Psoas muscle (tissue), 8 donors: ENCODE data around the gene FBRSL1. TPM values are rescaled to one million over a fixed set of nuclear protein-coding genes. Genes with fewer than 3 reads are reported as not detected.
A peak's percentile ranks its signal among the peaks of the same experiment; 100 is the strongest.

ENCODE experiments used
- ATAC-seq, 4 donors: fragments of 200-7000 bp; cut with Tn5 transposase; one replicate each; pipeline ENCODE4 v1.9.1; 2020; ENCODE audit warnings: moderate library complexity in 3 of 4, mild to moderate bottlenecking in 2 of 4
- DNase-seq, 2 donors: peaks; one replicate each; pipeline ENCODE4 v3.0.0-alpha.2; 2020
- H3K27ac ChIP-seq: fragments of 200-600 bp; one replicate; pipeline ENCODE4 v1.8.0; 2022
- H3K27me3 ChIP-seq, 3 donors: fragments of 200-600 bp in 1 of 3; one replicate each; pipeline versions ENCODE4 v1.6.1 to v1.8.0; 2013 to 2022; ENCODE audit warnings: low read length in 2 of 3, mild to moderate bottlenecking in 2 of 3, moderate library complexity in 1 of 3; ENCODE audit not compliant: insufficient read depth in 3 of 3
- H3K36me3 ChIP-seq, 2 donors: fragments of 200-600 bp in 1 of 2; one replicate each; pipeline versions ENCODE4 v1.6.1 to v1.8.0; 2013 to 2022; ENCODE audit warnings: low read depth in 1 of 2, mild to moderate bottlenecking in 1 of 2, moderate library complexity in 1 of 2; ENCODE audit not compliant: insufficient read depth in 1 of 2
- H3K4me1 ChIP-seq: fragments of 200-600 bp; one replicate; pipeline ENCODE4 v1.8.0; 2022
- H3K4me3 ChIP-seq: fragments of 200-600 bp; one replicate; pipeline ENCODE4 v1.8.0; 2022; ENCODE audit warnings: mild to moderate bottlenecking
- H3K9me3 ChIP-seq: fragments of 200-600 bp; one replicate; pipeline ENCODE4 v1.8.0; 2022
- WGBS, 3 donors: extraction: QIAGEN DNeasy Blood & Tissue Kit; methylation state at CpG; one replicate each; pipeline versions ENCODE4 v1.1.6 to v1.1.7; 2013; 5-methylcytosine and 5-hydroxymethylcytosine counted together
- intact Hi-C, 2 donors: fragments of 100-400 bp; cut with DNase I; formaldehyde crosslinking; loops; one replicate each; pipeline versions ENCODE4 v1.11.0 to v1.14.2; 2022
- polyA plus RNA-seq, 3 donors: library from polyadenylated mRNA; stranded (reverse); fragments of 200-250 nt; gene quantifications; one replicate each; pipeline ENCODE4 v1.2.3, GENCODE V29; 2013
- total RNA-seq, 4 donors: library from RNA; stranded (reverse); fragmentation: NEBNext Ultra II Directional in 2 of 4; extraction: Animal tissue kit (Norgen Biotek cat#: 25700) in 2 of 4; gene quantifications; one replicate each; pipeline versions ENCODE4 v1.2.1 to v1.2.4, GENCODE V29; 2021 to 2023
- TF ChIP-seq, protein P1 (sequence below): fragments of 200-600 bp; IDR thresholded peaks from one replicate; pipeline ENCODE4 v1.8.0; 2022; ENCODE audit warnings: antibody characterized with exemption
- donor health status: healthy with polysubstance abuse.
- donor health status: DM: no; HTN: no; CAD: no; lungs with moderate emphysema.
- donor health status: Bipolar disorder and iron deficiency.
- donor health status: healthy.
- donor health status: DM: yes; HTN: yes; CAD: no.
- donor health status: DM: no; HTN: no; CAD: no.
- donor health status: DM: no; HTN: no; CAD: no.
- donor health status: DM: yes; HTN: yes; CAD: no.

Gene FBRSL1
- total and polyA plus RNA-seq, 7 donors, result 23.0 to 54.5 (median 40.1) TPM

- Histone ChIP-seq H3K9me3 (no peaks in the 10 kb centered on the region), H3K27me3 (no peaks in the 10 kb centered on the region), H3K36me3 (no peaks in the 10 kb centered on the region), H3K27ac (no peak overlapping the region), H3K4me3 (no peak overlapping the region), H3K4me1 (peaks cover 9% of the 10 kb centered on the region)
- TF ChIP-seq, protein P1, sequence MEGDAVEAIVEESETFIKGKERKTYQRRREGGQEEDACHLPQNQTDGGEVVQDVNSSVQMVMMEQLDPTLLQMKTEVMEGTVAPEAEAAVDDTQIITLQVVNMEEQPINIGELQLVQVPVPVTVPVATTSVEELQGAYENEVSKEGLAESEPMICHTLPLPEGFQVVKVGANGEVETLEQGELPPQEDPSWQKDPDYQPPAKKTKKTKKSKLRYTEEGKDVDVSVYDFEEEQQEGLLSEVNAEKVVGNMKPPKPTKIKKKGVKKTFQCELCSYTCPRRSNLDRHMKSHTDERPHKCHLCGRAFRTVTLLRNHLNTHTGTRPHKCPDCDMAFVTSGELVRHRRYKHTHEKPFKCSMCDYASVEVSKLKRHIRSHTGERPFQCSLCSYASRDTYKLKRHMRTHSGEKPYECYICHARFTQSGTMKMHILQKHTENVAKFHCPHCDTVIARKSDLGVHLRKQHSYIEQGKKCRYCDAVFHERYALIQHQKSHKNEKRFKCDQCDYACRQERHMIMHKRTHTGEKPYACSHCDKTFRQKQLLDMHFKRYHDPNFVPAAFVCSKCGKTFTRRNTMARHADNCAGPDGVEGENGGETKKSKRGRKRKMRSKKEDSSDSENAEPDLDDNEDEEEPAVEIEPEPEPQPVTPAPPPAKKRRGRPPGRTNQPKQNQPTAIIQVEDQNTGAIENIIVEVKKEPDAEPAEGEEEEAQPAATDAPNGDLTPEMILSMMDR, result no peak
- ATAC-seq, result no peak
- no peak for DNase-seq
- intact Hi-C loops, result no loop called here
- 87 to 91% (median 88%) methylated on average over 19 of the region's 19 CpGs for WGBS, 3 donors
Measured at GRCh38 chr12:132557291-132558015, 67.5 kb downstream of the FBRSL1 start.

- Histone ChIP-seq H3K9me3 (no peaks in the 10 kb centered on the region), H3K27me3 (no peaks in the 10 kb centered on the region), H3K4me3 (no peak overlapping the region), H3K4me1 (peaks cover 9% of the 10 kb centered on the region), H3K27ac (no peak overlapping the region), H3K36me3 (no peaks in the 10 kb centered on the region)
- ATAC-seq (no peak), DNase-seq (no peak)
- 78 to 80% (median 79%) methylated on average over 35 of the region's 35 CpGs for WGBS, 3 donors
- intact Hi-C loops, result no loop called here
- TF ChIP-seq, protein P1, result no peak
Measured at GRCh38 chr12:132558042-132558856, 68.3 kb downstream of the FBRSL1 start.

- no peak for ATAC-seq
- Histone ChIP-seq H3K9me3 (no peaks in the 10 kb centered on the region), H3K36me3 (no peaks in the 10 kb centered on the region), H3K4me1 (peaks cover 9% of the 10 kb centered on the region), H3K27me3 (no peaks in the 10 kb centered on the region), H3K27ac (no peak overlapping the region), H3K4me3 (peak overlapping the region; percentile 66)
- 60 to 64% (median 63%) methylated on average over 45 of the region's 45 CpGs for WGBS, 3 donors
- TF ChIP-seq, protein P1, result no peak
- intact Hi-C loops, result no loop called here
- DNase-seq, result no peak
Measured at GRCh38 chr12:132558861-132559623, 69.1 kb downstream of the FBRSL1 start.

- Histone ChIP-seq H3K4me1 (peaks cover 9% of the 10 kb centered on the region), H3K9me3 (no peaks in the 10 kb centered on the region), H3K27ac (no peak overlapping the region), H3K4me3 (peak overlapping the region; percentile 66), H3K36me3 (no peaks in the 10 kb centered on the region), H3K27me3 (no peaks in the 10 kb centered on the region)
- TF ChIP-seq, protein P1, result no peak
- 0 to 1% (median 0%) methylated on average over 38 to 98 of the region's 98 CpGs for WGBS, 3 donors
- intact Hi-C loops, result no loop called here
- peak; percentile 57 to 88 (median 78) for ATAC-seq
- DNase-seq, result peak; percentile 41 to 72
Measured at GRCh38 chr12:132559652-132560363, 69.9 kb downstream of the FBRSL1 start.
